ENCODE measurements around the gene JPT1. TPM values are rescaled to one million over a fixed set of nuclear protein-coding genes. Genes with fewer than 3 reads are reported as not detected.

JPT1 gene
- total RNA-seq, 1 donor from 2014 or later, result 236 TPM

DNA sequence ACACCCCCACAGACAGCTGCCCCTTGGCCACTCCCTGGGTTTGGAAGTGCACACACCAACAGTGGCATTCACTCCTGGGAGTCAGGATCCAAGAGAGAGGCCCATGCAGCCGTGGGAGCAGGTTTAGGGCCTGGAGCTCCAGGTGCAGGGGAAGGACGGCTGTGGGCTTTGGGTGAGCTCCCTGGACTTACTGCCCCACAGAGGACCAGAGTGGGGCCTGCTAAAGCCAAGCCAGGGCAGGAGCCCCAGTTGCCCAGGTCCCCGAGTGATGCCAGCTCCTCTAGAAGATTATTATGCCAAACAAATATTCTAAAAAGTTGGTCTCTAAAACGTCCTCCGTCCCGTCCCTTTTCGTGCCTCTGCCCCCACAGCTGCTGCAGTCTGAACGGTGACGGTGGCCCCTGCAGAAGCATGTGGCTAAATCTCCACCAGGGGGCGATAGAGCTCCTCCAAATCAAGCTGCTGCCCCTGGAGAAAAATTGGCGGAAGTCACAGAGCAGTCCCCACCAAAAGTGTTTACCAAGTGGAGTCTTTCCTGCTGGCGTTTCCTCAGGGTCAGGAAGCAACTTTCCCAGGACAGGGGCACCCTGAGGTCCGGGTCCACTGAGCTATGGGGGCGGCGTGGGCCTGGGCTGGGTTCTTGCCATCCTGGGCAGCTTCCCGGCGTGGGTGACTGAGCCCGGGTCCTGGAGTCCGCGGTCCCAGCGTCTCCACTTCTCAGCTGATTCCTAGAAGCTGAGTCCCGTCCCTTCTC lies 40.3 kb downstream of the JPT1 start:
- Mint-ChIP-seq H3K27ac (peak overlapping the region; percentile 26), H3K36me3 (no peaks in the 10 kb centered on the region), H3K4me3 (peak overlapping the region; percentile 63), H3K27me3 (ENCODE audit: insufficient read depth, low read depth) (peaks cover 5% of the 10 kb centered on the region), H3K9me3 (no peaks in the 10 kb centered on the region), H3K4me1 (peaks cover 24% of the 10 kb centered on the region)
- Histone ChIP-seq H3K36me3 (no peaks in the 10 kb centered on the region), H3K9ac (no peak overlapping the region), H3K27me3 (peaks cover 1% of the 10 kb centered on the region), H2AFZ (replicated peaks) (peak overlapping the region; percentile 68), H4K20me1 (ENCODE audit: low read depth) (no peaks in the 10 kb centered on the region), H3F3A (ENCODE audit: low read depth) (peaks cover 12% of the 10 kb centered on the region), H3K4me1 (peaks cover 3% of the 10 kb centered on the region), H3K27ac (no peak overlapping the region), H3K4me2 (peak overlapping the region; percentile 39), H3K4me3 (no peak overlapping the region), H3K9me3 (ENCODE audit: low read depth) (no peaks in the 10 kb centered on the region), H3K79me2 (ENCODE audit: low read depth) (peaks cover 8% of the 10 kb centered on the region)
- TF ChIP-seq EZH2 (IDR thresholded peaks at IDR 0.05) (no peak), CTCF (IDR thresholded peaks at IDR 0.05) (peak; percentile 95), EZH2phosphoT487 (IDR thresholded peaks at IDR 0.05) (no peak)
- DNase-seq (ENCODE audit: low spot score), result peak; percentile 91

DNA sequence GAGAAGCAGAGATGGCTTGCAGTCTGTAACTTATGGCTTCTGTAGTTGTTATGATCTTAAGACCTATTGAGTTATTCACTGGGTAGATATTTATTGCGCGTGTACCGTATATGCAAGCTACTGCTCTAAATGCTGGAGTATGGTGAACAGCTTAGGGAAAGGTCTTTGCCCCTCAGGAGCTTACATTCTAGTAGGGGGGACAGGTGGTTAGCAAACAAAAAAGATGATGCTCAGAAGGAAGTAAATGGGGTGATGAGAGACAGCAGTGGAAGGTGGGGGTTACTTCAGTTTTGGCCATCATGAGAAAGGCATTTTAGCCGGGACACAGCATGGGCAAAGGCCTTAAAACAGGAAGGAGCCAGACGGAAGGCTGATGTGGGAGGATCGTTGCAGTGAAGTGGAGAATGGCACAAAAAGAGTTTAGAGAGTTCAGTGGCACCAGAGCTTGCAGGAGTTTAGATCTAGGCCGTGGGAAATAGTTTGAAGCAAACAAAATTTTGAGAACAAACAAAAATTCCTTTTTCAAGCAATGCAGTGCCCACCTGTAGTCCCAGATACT lies 42.5 kb downstream of the JPT1 start:
- Mint-ChIP-seq H3K4me3 (peak overlapping the region; percentile 50), H3K27me3 (ENCODE audit: insufficient read depth, low read depth) (peaks cover 4% of the 10 kb centered on the region), H3K9me3 (no peaks in the 10 kb centered on the region), H3K4me1 (peaks cover 27% of the 10 kb centered on the region), H3K27ac (no peak overlapping the region), H3K36me3 (no peaks in the 10 kb centered on the region)
- DNase-seq (ENCODE audit: low spot score), result no peak
- Histone ChIP-seq H3K27ac (no peak overlapping the region), H3K4me1 (peaks cover 3% of the 10 kb centered on the region), H3K9ac (no peak overlapping the region), H3K4me2 (no peak overlapping the region), H3K79me2 (ENCODE audit: low read depth) (peaks cover 8% of the 10 kb centered on the region), H4K20me1 (ENCODE audit: low read depth) (no peaks in the 10 kb centered on the region), H2AFZ (replicated peaks) (no peak overlapping the region), H3K4me3 (no peak overlapping the region), H3K36me3 (no peaks in the 10 kb centered on the region), H3K9me3 (ENCODE audit: low read depth) (no peaks in the 10 kb centered on the region), H3F3A (ENCODE audit: low read depth) (peaks cover 21% of the 10 kb centered on the region), H3K27me3 (peaks cover 9% of the 10 kb centered on the region)
- TF ChIP-seq EZH2 (IDR thresholded peaks at IDR 0.05) (no peak), EZH2phosphoT487 (IDR thresholded peaks at IDR 0.05) (no peak), CTCF (IDR thresholded peaks at IDR 0.05) (no peak)

GRCh38 chr17:75110234-75110937 lies 43.9 kb downstream of the JPT1 start:
- H3K4me1 ChIP-seq, result peaks cover 3% of the 10 kb centered on the region
- TF ChIP-seq CTCF (IDR thresholded peaks at IDR 0.05), result no peak
- Mint-ChIP-seq H3K4me3 (peak overlapping the region; percentile 90), H3K27me3 (ENCODE audit: insufficient read depth, low read depth) (peaks cover 4% of the 10 kb centered on the region), H3K27ac (no peak overlapping the region), H3K4me1 (peaks cover 31% of the 10 kb centered on the region), H3K9me3 (no peaks in the 10 kb centered on the region), H3K36me3 (no peaks in the 10 kb centered on the region)
- peaks cover 9% of the 10 kb centered on the region for H3K27me3 ChIP-seq
- H3K9ac ChIP-seq, result no peak overlapping the region
- H2AFZ ChIP-seq (replicated peaks), result peak overlapping the region; percentile 95
- no peaks in the 10 kb centered on the region for H4K20me1 ChIP-seq (ENCODE audit: low read depth)
- H3F3A ChIP-seq (ENCODE audit: low read depth), result peaks cover 25% of the 10 kb centered on the region
- H3K36me3 ChIP-seq, result no peaks in the 10 kb centered on the region
- no peaks in the 10 kb centered on the region for H3K9me3 ChIP-seq (ENCODE audit: low read depth)
- H3K4me2 ChIP-seq, result peak overlapping the region; percentile 90
- no peak overlapping the region for H3K27ac ChIP-seq
- peak; percentile 45 for DNase-seq (ENCODE audit: low spot score)
- peaks cover 8% of the 10 kb centered on the region for H3K79me2 ChIP-seq (ENCODE audit: low read depth)
- peak overlapping the region; percentile 81 for H3K4me3 ChIP-seq
